ENCODE data around the gene HCAR2. TPM values are rescaled to one million over a fixed set of nuclear protein-coding genes. Genes with fewer than 3 reads are reported as not detected.

Gene HCAR2
- total and polyA plus RNA-seq, 2 of the 13 experiments (the other 11 are each of a cell fraction or from before 2014, with no cell fraction given) = 0.09 to 5.6 TPM

- TF ChIP-seq ZNF563 (CRISPR knock-in tag; IDR thresholded peaks at IDR 0.05) (peak; percentile 93), MAFK (conservative IDR thresholded peaks at IDR 0.05 in 1 of 2, IDR thresholded peaks at IDR 0.05 in 1 of 2; ENCODE audit: low read length in 2 of 2) (no peak), NFE2L1 (CRISPR knock-in tag; IDR thresholded peaks at IDR 0.05; ENCODE audit: borderline replicate concordance) (peak; percentile 52; the same call in 1 of the 2 replicates), PTBP1 (IDR thresholded peaks at IDR 0.05; ENCODE audit: low read depth, low read length, poor library complexity, severe bottlenecking) (peak; percentile 65), TBX3 (IDR thresholded peaks at IDR 0.05; ENCODE audit: borderline replicate concordance) (peak; percentile 15; the same call in 1 of the 2 replicates), HNF4A (CRISPR knock-in tag; IDR thresholded peaks at IDR 0.05) (peak; percentile 34; the same call in 1 of the 2 replicates), ZNF749 (CRISPR knock-in tag; IDR thresholded peaks at IDR 0.05; ENCODE audit: borderline replicate concordance) (peak; percentile 52; the same call in 1 of the 2 replicates), MLX (CRISPR knock-in tag; IDR thresholded peaks at IDR 0.05) (peak; percentile 75), MTA3 (CRISPR knock-in tag; IDR thresholded peaks at IDR 0.05) (no peak), PAWR (CRISPR knock-in tag; IDR thresholded peaks at IDR 0.05; ENCODE audit: borderline replicate concordance) (no peak), ZNF414 (CRISPR knock-in tag; IDR thresholded peaks at IDR 0.05) (0 out of 2 replicates have a peak, but pooled peaks have one; percentile 24), KDM3A (CRISPR knock-in tag; IDR thresholded peaks at IDR 0.05; ENCODE audit: low read depth) (peak; percentile 93; the same call in 1 of the 2 replicates), LCORL (IDR thresholded peaks at IDR 0.05) (no peak), LCORL (CRISPR knock-in tag; IDR thresholded peaks at IDR 0.05) (peak; percentile 91), MED13 (CRISPR knock-in tag; IDR thresholded peaks at IDR 0.05) (peak; percentile 85; the same call in 1 of the 2 replicates), FOXA3 (CRISPR knock-in tag; IDR thresholded peaks at IDR 0.05) (peak; percentile 57; the same call in 1 of the 2 replicates), TCF7L2 (IDR thresholded peaks at IDR 0.05; ENCODE audit: low read depth, low read length) (no peak), ZMAT3 (CRISPR knock-in tag; conservative IDR thresholded peaks at IDR 0.05) (no peak), FOXP1 (IDR thresholded peaks at IDR 0.05) (no peak), FOXP1 (CRISPR knock-in tag; IDR thresholded peaks at IDR 0.05) (peak; percentile 26; the same call in 1 of the 2 replicates), ATF1 (CRISPR knock-in tag; IDR thresholded peaks at IDR 0.05) (no peak), GTF3A (CRISPR knock-in tag; conservative IDR thresholded peaks at IDR 0.05) (no peak), NCOR1 (IDR thresholded peaks at IDR 0.05; ENCODE audit: borderline replicate concordance, low read length) (no peak), ZNF883 (CRISPR knock-in tag; IDR thresholded peaks at IDR 0.05; ENCODE audit: not compliant biosample characterization) (peak; percentile 60), PBX3 (CRISPR knock-in tag; IDR thresholded peaks at IDR 0.05; ENCODE audit: borderline replicate concordance) (0 out of 2 replicates have a peak, but pooled peaks have one; percentile 47), HNRNPL (IDR thresholded peaks at IDR 0.05; ENCODE audit: low read depth, low read length) (no peak), ZNF782 (CRISPR knock-in tag; IDR thresholded peaks at IDR 0.05; ENCODE audit: borderline replicate concordance) (peak; percentile 80), SRSF1 (optimal IDR thresholded peaks at IDR 0.05; ENCODE audit: low read depth, low read length) (peak; percentile 86)
Observed at GRCh38 chr12:122752464-122753318, 49.5 kb upstream of the HCAR2 start, which contains the start of gene DENR (continued).
